Loucy (cell line): Measurements from ENCODE around the gene H3-3A.
A peak's percentile ranks its signal among the peaks of the same experiment; 100 is the strongest.

Experiments
- H2AFZ ChIP-seq: fragments of 200-600 bp; sonication (generic); 2 replicates; pipeline ENCODE4 v1.6.0; 2016; ENCODE audit warnings: antibody characterized with exemption, mild to moderate bottlenecking, low read length, moderate library complexity
- H3F3A ChIP-seq: fragments of 200-600 bp; 2 replicates; pipeline ENCODE4 v1.6.0; 2016; ENCODE audit warnings: antibody characterized with exemption, low read depth, mild to moderate bottlenecking
- H3K27me3 ChIP-seq: fragments of 200-600 bp; sonication (generic); 2 replicates; pipeline ENCODE4 v1.6.1; 2014; ENCODE audit warnings: low read length, mild to moderate bottlenecking; ENCODE audit not compliant: insufficient read depth, poor library complexity, severe bottlenecking
- H3K36me3 ChIP-seq: fragments of 200-600 bp; sonication (generic); 2 replicates; pipeline ENCODE4 v1.6.1; 2016; ENCODE audit warnings: low read length; ENCODE audit not compliant: insufficient read depth
- H3K4me1 ChIP-seq: fragments of 200-600 bp; sonication (generic); 2 replicates; pipeline ENCODE4 v1.5.1; 2014; ENCODE audit warnings: low read length, mild to moderate bottlenecking; ENCODE audit not compliant: insufficient read depth, poor library complexity, severe bottlenecking
- H3K4me2 ChIP-seq: fragments of 200-600 bp; sonication (generic); 2 replicates; pipeline ENCODE4 v1.6.0; 2014; ENCODE audit warnings: antibody characterized with exemption, low read length, low read depth, mild to moderate bottlenecking; ENCODE audit not compliant: poor library complexity, severe bottlenecking
- H3K4me3 ChIP-seq: fragments of 200-600 bp; sonication (generic); 2 replicates; pipeline ENCODE4 v1.5.1; 2014; ENCODE audit warnings: low read length, mild to moderate bottlenecking, mixed read lengths; ENCODE audit not compliant: poor library complexity, severe bottlenecking
- H3K79me2 ChIP-seq: fragments of 200-600 bp; sonication (generic); 2 replicates; pipeline ENCODE4 v1.6.1; 2014; ENCODE audit warnings: low read length; ENCODE audit not compliant: insufficient read depth
- H3K9ac ChIP-seq: fragments of 200-600 bp; sonication (generic); 2 replicates; pipeline ENCODE4 v1.6.0; 2014; ENCODE audit warnings: mild to moderate bottlenecking, low read depth, low read length, moderate library complexity; ENCODE audit not compliant: poor library complexity, severe bottlenecking
- H3K9me2 ChIP-seq: fragments of 200-600 bp; sonication (generic); replicated peaks from 2 replicates; pipeline ENCODE4 v1.6.1; 2016; ENCODE audit warnings: low read depth, low read length, mixed read lengths
- H3K9me3 ChIP-seq: fragments of 200-600 bp; sonication (generic); 2 replicates; pipeline ENCODE4 v1.6.1; 2014; ENCODE audit warnings: mild to moderate bottlenecking, antibody characterized with exemption, low read length, low read depth; ENCODE audit not compliant: insufficient read depth
- H4K20me1 ChIP-seq: fragments of 200-600 bp; sonication (generic); 2 replicates; pipeline ENCODE4 v1.6.0; 2014; ENCODE audit warnings: antibody characterized with exemption, low read length, mild to moderate bottlenecking; ENCODE audit not compliant: insufficient read depth, poor library complexity, severe bottlenecking
- EZH2phosphoT487 ChIP-seq: fragments of 200-600 bp; IDR thresholded peaks from 2 replicates; pipeline ENCODE4 v1.6.1; 2018; ENCODE audit warnings: antibody characterized with exemption, mild to moderate bottlenecking, moderate library complexity, borderline replicate concordance
- TF ChIP-seq, protein P1 (sequence below): fragments of 200-600 bp; sonication (generic); conservative IDR thresholded peaks from 2 replicates; pipeline ENCODE4 v1.5.1; 2014; ENCODE audit warnings: mild to moderate bottlenecking, antibody characterized with exemption, low read length

Gene H3-3A

DNA sequence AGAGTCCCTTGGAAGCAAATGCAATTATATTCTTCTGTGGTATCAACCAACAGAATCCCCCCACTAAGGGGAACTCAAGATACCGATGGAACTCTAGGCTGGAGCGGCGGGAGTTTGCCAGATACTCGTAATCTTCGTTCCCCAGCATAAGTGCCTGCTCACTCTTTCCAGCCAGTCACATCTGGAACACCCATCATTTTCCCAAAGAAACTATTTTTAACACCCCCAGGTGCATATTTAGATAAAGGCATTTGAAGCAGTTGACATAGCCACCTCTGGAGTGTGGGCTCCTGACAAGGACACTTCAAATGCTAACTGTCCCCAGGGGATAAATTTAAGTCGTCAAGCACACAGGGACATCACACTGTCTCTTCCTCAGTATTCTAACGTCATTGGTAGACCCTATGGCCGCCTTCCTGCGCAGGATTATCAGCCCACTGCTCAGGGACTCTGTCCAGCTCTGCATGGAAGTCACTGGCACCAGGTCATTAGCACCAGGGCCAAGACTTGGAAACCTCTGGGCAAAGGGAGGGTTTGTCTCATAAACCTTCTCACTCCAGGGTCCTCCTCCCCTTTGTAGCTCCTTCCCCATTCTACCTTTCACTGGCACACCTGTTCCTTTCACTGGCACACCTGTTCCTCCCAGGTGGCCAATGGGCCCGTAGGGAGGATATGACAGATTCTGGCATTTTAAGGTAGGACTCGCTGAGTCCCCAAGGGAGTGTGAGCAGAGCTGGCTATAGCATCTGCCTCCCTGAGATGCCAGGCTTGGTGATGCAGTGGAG is 48.8 kb downstream of the H3-3A start:
- H3K27me3 ChIP-seq: no peaks in the 10 kb centered on the region
- peaks cover 3% of the 10 kb centered on the region; the same call in 1 of the 2 replicates for H3F3A ChIP-seq
- peak overlapping the region; percentile 79; the same call in 1 of the 2 replicates for H2AFZ ChIP-seq
- no peaks in the 10 kb centered on the region for H3K9me2 ChIP-seq
- H3K4me3 ChIP-seq: peak overlapping the region; percentile 77
- no peak for TF ChIP-seq EZH2phosphoT487
- TF ChIP-seq, protein P1, sequence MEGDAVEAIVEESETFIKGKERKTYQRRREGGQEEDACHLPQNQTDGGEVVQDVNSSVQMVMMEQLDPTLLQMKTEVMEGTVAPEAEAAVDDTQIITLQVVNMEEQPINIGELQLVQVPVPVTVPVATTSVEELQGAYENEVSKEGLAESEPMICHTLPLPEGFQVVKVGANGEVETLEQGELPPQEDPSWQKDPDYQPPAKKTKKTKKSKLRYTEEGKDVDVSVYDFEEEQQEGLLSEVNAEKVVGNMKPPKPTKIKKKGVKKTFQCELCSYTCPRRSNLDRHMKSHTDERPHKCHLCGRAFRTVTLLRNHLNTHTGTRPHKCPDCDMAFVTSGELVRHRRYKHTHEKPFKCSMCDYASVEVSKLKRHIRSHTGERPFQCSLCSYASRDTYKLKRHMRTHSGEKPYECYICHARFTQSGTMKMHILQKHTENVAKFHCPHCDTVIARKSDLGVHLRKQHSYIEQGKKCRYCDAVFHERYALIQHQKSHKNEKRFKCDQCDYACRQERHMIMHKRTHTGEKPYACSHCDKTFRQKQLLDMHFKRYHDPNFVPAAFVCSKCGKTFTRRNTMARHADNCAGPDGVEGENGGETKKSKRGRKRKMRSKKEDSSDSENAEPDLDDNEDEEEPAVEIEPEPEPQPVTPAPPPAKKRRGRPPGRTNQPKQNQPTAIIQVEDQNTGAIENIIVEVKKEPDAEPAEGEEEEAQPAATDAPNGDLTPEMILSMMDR: no peak
- peaks cover 5% of the 10 kb centered on the region; the same call in 1 of the 2 replicates for H3K79me2 ChIP-seq
- H3K4me2 ChIP-seq: peak overlapping the region; percentile 89
- H3K9ac ChIP-seq: peak overlapping the region; percentile 94
- no peaks in the 10 kb centered on the region for H3K9me3 ChIP-seq
- H3K36me3 ChIP-seq: no peaks in the 10 kb centered on the region
- peaks cover 19% of the 10 kb centered on the region for H3K4me1 ChIP-seq
- H4K20me1 ChIP-seq: no peaks in the 10 kb centered on the region

DNA sequence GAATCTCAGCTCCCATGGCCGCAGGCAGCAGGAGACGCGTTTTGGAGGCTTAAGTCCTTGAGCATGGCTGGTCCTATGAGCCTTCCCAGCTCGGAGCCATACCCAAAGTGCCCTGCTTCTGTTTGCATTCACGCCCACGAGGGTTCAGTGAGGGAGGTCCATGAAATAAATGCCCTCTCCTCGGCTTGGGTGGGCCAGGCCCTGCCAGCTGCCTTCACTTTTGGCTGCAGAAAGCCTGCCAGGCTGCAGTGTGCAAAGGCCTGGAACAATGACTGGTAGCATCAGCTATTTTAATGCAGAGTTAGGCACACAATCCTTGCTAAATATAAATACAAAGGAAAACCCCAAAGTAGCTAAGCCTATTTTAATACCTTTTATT is 49.4 kb downstream of the H3-3A start:
- peak overlapping the region; percentile 89 for H3K4me2 ChIP-seq
- no peaks in the 10 kb centered on the region for H3K36me3 ChIP-seq
- TF ChIP-seq, protein P1: no peak
- TF ChIP-seq EZH2phosphoT487: no peak
- H3K4me3 ChIP-seq: peak overlapping the region; percentile 77
- peak overlapping the region; percentile 94 for H3K9ac ChIP-seq
- no peaks in the 10 kb centered on the region for H3K27me3 ChIP-seq
- no peaks in the 10 kb centered on the region for H3K9me3 ChIP-seq
- no peak overlapping the region for H2AFZ ChIP-seq
- H3K4me1 ChIP-seq: peaks cover 19% of the 10 kb centered on the region
- H3K9me2 ChIP-seq: no peaks in the 10 kb centered on the region
- no peaks in the 10 kb centered on the region for H4K20me1 ChIP-seq
- peaks cover 5% of the 10 kb centered on the region; the same call in 1 of the 2 replicates for H3K79me2 ChIP-seq
- H3F3A ChIP-seq: peaks cover 3% of the 10 kb centered on the region; the same call in 1 of the 2 replicates

DNA sequence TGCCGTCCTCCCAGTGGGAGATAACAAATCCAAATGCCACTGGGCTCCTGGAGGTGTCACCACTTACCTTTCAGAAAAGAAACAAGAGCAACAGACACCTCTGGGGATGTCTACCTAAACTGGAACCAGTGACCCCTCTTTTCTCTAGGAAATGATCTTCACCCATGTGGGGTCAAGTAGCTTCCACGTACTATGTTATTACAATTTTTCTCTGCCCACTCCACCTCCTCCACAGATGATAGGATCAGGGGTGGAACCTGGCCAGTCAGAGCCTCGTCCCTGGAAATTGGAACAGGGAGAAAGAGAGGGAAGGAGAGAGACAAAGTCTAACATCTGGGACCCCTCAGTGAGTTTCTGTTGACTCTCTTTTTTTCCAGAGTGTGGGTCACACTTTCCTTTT is 50.1 kb downstream of the H3-3A start:
- Histone ChIP-seq H3K36me3 (no peaks in the 10 kb centered on the region), H3K4me1 (peaks cover 16% of the 10 kb centered on the region), H3K9me3 (no peaks in the 10 kb centered on the region), H3K9me2 (no peaks in the 10 kb centered on the region), H3F3A (peaks cover 3% of the 10 kb centered on the region; the same call in 1 of the 2 replicates), H4K20me1 (no peaks in the 10 kb centered on the region), H3K4me3 (no peak overlapping the region), H3K4me2 (no peak overlapping the region), H2AFZ (no peak overlapping the region), H3K79me2 (peaks cover 5% of the 10 kb centered on the region; the same call in 1 of the 2 replicates), H3K27me3 (no peaks in the 10 kb centered on the region), H3K9ac (no peak overlapping the region)
- TF ChIP-seq, protein P1: no peak
- TF ChIP-seq EZH2phosphoT487: no peak
